Activated naive CD8-positive, alpha-beta T cell treated with anti-CD3 and anti-CD28 coated beads for 36 hours (primary cell): ENCODE data around the gene ITGB7. TPM values are rescaled to one million over a fixed set of nuclear protein-coding genes. Genes with fewer than 3 reads are reported as not detected.

ENCODE experiments used
- DNase-seq: peaks from one replicate; pipeline ENCODE4 v3.0.0; 2021
- H3K27ac Mint-ChIP-seq: one replicate; pipeline ENCODE4 v1.8.0; 2022; ENCODE audit warnings: mild to moderate bottlenecking, moderate library complexity, mixed read lengths
- H3K27me3 Mint-ChIP-seq: one replicate; pipeline ENCODE4 v1.8.0; 2022; ENCODE audit warnings: mild to moderate bottlenecking, mixed read lengths
- H3K36me3 Mint-ChIP-seq: one replicate; pipeline ENCODE4 v1.8.0; 2021; ENCODE audit warnings: mild to moderate bottlenecking, mixed read lengths
- H3K4me1 Mint-ChIP-seq: one replicate; pipeline ENCODE4 v1.8.0; 2021; ENCODE audit warnings: mixed read lengths
- H3K4me3 Mint-ChIP-seq: one replicate; pipeline ENCODE4 v1.8.0; 2022; ENCODE audit warnings: mild to moderate bottlenecking, moderate library complexity, mixed read lengths
- H3K9me3 Mint-ChIP-seq: one replicate; pipeline ENCODE4 v1.8.0; 2022; ENCODE audit warnings: mixed read lengths
- total RNA-seq, 2 experiments: library from RNA; stranded (reverse); gene quantifications; one replicate each; pipeline ENCODE4 v1.2.3, GENCODE V29; 2021

Gene ITGB7
- total RNA-seq, 2 experiments from 2014 or later, result 102 to 105 TPM

- no peak for DNase-seq
- Mint-ChIP-seq H3K4me1 (no peaks in the 10 kb centered on the region), H3K27ac (no peak overlapping the region), H3K27me3 (no peaks in the 10 kb centered on the region), H3K36me3 (peaks cover 2% of the 10 kb centered on the region), H3K9me3 (no peaks in the 10 kb centered on the region), H3K4me3 (no peak overlapping the region)
These were observed 63.7 kb downstream of the ITGB7 start for GRCh38 chr12:53143355-53143754.

Other genes starting within 250 kb of the ITGB7 start
- 100 to 1,000 TPM; 704 to 720 TPM for gene EIF4B, start 200.8 kb downstream of the ITGB7 start, total RNA-seq
- gene TNS2, start 157.2 kb downstream of the ITGB7 start, total RNA-seq, result 1 to 10 TPM; 1.5 to 2.6 TPM
- 10 to 100 TPM; 23.5 to 25.7 TPM for gene SPRYD3, start 127.9 kb downstream of the ITGB7 start, total RNA-seq
- 1 to 10 TPM; 1.9 to 2.2 TPM for gene IGFBP6, start 109.6 kb downstream of the ITGB7 start, total RNA-seq
- 1 to 10 TPM; 3.1 to 3.8 TPM for gene SOAT2, start 103.8 kb downstream of the ITGB7 start, total RNA-seq
- 10 to 100 TPM; 34.9 to 42.8 TPM for gene ZNF740, start 26.5 kb downstream of the ITGB7 start, total RNA-seq
- gene CSAD, start 26.3 kb downstream of the ITGB7 start, total RNA-seq, result 10 to 100 TPM; 11.8 to 11.9 TPM
- 10 to 100 TPM; 22.7 to 26.0 TPM for gene RARG, start 25.0 kb upstream of the ITGB7 start, total RNA-seq
- gene ESPL1, start 61.0 kb upstream of the ITGB7 start, total RNA-seq, result 10 to 100 TPM; 66.3 to 67.7 TPM
- 100 to 1,000 TPM; 309 to 321 TPM for gene PFDN5, start 88.3 kb upstream of the ITGB7 start, total RNA-seq
- gene MYG1, start 92.4 kb upstream of the ITGB7 start, total RNA-seq, result 10 to 100 TPM; 73.4 to 79.7 TPM
- 10 to 100 TPM; 79.9 to 86.4 TPM for gene AAAS, start 114.4 kb upstream of the ITGB7 start, total RNA-seq
- not detected for gene SP7, start 129.1 kb upstream of the ITGB7 start, total RNA-seq
- 10 to 100 TPM; 65.8 to 68.1 TPM for gene SP1, start 172.9 kb upstream of the ITGB7 start, total RNA-seq
- not detected for gene AMHR2, start 216.6 kb upstream of the ITGB7 start, total RNA-seq
- 100 to 1,000 TPM; 221 to 247 TPM for gene PRR13, start 234.5 kb upstream of the ITGB7 start, total RNA-seq
- gene PCBP2, start 244.9 kb upstream of the ITGB7 start, total RNA-seq, result 1,000 to 10,000 TPM; 1,052 to 1,089 TPM